Stimulated activated naive CD8-positive, alpha-beta T cell treated with anti-CD3 and anti-CD28 coated beads, Interleukin-15, Interleukin-2, amounts not matched to agents 100 U/mL and 50 U/mL, for 24 hours (primary cell): ENCODE data around the gene SDHA.
"Not testable (repeated sequence)": the region's sequence is repeated elsewhere in the genome, so short reads cannot be mapped to it uniquely, and the experiment has no call there.

Source experiments
- ATAC-seq: fragments of 150-1000 bp; cut with Tn5 transposase; one replicate; pipeline ENCODE4 v1.10.0; 2021
- DNase-seq: peaks from one replicate; pipeline ENCODE4 v3.0.0; 2021

The SDHA gene

DNA sequence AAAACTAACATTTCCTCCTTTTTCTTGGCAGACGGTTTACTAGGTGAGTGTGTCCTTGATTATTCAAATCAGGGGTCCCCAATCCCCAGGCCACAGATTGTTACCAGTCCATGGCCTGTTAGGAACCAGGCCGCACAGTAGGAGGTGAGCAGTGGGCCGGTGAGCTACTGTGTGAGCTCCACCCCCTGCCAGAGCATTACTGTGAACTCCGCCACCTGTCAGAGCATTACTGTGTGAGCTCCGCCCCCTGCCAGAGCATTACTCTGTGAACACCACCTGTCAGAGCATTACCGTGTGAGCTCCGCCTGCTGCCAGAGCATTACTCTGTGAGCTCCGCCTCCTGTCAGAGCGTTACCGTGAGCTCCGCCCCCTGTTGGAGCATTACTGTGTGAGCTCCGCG lies 39.0 kb downstream of the SDHA start:
- no peak for ATAC-seq
- no peak for DNase-seq

DNA sequence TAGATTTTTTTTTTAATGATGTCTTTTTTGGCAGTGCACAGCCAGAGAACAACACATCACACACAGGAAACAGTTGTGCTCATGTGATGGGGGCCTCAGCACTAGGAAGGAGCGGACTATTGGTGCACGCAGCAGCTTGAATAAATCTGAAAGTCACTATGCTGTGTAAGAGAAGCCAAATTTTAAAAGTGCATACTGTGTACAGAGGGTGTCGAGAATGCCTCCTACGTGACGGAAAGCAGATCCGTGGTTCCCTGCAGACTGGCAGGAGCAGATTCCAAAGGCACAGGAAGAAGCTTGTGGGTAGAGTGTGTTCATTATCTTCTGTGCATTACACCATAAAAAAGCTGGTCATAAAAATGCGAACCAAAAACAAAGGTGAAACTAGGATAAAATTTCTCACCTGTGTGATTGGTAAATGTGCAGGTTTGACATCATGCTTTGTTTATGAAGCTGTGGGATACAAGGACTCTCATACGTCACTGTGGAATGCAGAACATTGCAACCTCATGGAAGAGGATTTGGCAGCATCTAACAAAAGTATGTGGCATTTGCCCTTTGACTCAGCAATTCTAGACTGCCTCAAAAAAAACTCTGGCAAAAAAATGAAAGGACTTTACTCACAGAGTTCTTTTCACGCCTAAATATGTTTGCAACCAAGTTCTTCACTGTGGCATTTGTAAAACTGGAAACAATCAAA lies 45.3 kb downstream of the SDHA start:
- DNase-seq, ATAC-seq: not testable (repeated sequence)

DNA sequence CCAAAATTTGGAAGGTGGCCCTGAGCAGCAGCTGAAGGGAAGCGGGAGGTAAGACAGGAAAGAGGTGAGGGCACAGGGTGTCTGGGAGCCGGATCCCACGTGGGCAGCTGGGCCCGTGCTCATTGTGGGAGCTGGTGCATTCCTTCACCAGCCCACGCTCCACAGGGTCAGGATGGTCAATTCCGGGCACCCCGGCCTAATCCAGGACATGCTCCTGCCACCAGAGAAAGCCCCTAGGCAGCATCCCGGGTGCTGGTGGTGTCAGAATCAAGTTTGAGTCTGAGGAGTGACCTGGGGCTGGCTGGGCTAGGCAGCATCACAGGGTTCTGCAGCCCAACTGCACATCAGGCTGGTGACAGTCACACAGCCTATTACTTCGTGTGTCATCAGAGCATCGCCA lies 46.2 kb downstream of the SDHA start:
- ATAC-seq, result no peak

DNA sequence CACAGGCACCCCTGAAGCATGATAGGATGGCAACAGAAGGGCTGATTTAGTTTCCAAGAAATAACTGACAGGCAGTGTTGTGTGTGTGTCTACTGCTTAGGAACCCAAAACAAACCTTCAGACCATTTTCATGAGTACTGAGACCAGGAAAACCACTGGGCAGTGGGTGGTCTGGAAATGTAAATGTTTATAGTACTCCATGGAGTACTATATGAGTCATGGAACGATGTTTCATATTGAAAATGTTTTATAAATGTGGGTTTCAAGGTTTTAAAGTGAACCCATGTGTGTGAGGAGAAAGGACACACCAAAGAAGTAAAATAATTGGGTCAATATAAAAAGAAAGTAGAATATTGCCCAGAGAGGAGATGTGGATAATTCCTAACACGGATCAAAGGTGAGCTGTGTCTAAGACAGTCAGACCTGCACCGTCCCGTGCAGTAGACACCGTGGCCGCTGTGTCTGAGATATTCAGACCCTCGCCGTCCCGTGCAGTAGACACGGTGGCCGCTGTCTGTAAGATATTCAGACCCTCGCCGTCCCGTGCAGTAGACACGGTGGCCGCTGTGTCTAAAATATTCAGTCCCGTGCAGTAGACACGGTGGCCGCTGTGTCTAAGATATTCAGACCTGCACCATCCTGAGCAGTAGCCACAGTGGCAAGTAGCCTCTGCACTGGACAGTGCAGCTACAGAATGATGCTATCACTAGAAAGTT lies 48.3 kb downstream of the SDHA start:
- DNase-seq, result not testable (repeated sequence)

More for the DNA sequence above, 46.2 kb downstream of the SDHA start:
- no peak for DNase-seq

DNA sequence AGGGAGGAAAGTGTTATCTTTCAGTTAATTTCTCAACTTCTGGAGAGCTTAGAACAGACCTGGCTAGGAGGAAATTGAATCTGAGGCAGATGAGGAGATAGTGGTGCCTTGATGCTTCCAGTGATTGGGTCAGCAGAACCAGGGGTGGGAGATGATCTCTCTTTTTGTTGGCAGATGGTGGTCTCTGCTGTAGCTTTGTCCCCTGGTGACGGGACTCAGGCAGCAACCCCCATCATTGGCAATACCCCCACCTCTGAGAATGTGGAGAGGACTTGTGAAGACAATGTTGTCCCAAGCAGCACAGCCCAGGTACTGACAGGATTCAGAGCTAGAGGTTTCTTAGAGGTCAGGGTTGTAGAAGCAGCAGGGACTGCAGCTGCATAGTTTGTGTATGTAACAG lies 49.6 kb downstream of the SDHA start:
- no peak for ATAC-seq

More for the DNA sequence above, 48.3 kb downstream of the SDHA start:
- not testable (repeated sequence) for ATAC-seq

DNA sequence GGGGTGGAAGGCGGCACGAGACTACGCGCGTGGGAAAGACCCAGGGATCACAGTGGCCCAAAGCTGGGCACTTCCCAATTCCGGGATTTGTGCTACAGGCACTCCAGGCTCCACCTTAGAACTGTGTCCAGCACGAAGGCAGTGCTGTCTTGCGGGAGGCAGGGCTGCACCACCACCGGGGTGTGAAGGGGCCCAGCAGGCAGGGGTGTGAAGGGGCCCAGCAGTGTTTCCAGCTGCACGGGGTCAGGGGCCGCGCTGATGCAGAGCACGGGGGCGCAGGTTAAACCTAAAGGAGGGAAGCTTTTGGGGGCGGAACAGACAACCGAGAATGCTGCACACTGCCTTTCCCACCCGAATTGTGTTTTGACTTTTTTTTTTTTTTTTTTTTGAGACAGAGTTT lies 52.2 kb downstream of the SDHA start:
- ATAC-seq, result no peak
- peak; percentile 7 for DNase-seq

More for the DNA sequence above, 49.6 kb downstream of the SDHA start:
- DNase-seq, result no peak

DNA sequence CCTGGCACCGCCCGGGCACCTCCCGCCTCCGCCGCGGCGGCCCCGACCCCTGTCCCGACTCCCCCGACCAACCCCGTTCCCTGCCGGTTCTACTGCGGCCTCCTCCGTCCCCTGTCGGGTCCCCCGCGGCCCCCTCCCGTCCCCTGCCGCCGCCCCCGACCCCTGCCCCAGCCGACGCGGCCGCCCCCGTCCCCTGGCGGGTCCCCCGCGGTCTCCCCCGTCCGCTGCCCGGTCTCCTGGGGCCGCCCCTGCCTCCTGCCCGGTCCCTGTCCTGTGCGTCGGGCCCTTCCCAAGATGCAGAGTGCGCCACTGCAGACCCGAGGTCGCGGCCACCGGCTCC lies 53.7 kb downstream of the SDHA start:
- peak; percentile 8 for ATAC-seq
- not testable (repeated sequence) for DNase-seq

DNA sequence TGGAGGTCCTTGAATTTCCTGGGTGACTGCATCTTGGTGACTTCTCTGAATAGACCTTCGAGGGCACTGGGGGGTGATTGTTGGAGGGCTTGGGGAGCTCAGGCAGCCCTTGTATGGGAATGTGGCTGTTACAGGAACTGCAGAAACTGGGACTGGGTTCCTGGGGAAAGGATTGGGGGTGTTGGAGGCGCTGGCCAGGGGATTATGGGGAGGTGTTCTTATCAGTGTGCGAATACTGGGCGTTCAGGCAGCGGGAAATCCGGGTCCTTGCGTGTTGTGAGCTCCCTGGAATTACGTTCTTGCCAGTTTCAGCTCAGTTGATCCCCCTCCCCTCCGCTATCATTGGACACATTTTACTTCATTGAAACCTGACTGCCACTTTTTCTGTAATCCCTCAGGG lies 55.0 kb downstream of the SDHA start:
- not testable (repeated sequence) for ATAC-seq, DNase-seq

DNA sequence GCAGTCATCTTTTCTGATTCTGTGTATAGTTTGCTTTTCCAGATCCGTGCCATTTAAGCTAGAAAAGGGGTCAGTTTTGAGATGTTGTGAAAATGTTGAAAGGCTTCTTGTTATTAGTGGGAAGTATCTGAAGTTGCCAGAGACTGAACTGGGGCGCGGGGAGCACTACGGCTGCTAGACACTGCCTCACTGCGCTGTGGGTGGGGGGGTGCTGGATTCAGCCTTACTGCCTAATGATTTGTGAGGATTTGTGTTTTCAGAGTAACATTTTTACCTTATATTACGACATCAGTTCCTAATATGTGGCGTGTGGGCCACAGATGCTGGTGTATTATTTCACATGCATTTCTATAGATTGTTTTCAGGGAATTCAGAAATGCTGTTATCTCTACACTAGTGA lies 55.4 kb downstream of the SDHA start:
- DNase-seq, ATAC-seq: not testable (repeated sequence)

DNA sequence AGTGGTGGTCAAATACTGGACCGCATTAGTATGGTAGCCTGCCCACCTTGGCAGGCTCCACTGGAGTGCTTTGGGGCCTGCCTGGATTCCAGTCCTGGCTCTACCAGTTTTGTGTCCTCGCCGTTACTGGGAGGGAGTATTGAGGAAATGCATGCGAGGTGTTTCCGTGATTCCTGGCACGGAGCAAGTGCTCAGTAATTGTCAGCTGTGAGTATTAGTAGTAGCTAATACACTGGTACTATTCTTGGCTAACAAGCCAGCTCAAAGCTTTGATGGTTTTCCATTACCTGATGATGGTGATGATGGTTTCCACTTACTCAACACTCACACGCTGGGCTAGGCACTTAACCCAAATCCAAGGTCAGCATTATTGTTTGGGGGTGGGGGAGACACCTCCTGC lies 56.2 kb downstream of the SDHA start:
- not testable (repeated sequence) for DNase-seq, ATAC-seq

DNA sequence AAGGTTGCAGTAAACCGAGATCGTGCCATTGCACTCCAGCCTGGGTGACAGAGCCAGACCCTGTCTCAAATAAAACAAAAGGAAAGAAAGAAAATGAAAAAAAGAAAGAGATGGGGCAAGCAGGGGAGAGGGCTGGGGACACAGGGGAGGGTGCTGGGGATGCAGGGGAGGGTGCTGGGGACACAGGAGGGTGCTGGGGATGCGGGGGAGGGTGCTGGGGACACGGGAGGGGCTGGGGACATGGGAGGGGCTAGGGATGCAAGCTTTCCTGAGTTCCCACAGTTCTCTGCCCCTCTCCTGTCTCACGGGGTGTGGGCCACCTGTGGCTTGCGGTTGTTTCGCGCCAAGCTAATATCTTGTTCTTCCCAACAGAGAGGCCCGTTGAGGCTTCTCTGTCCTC lies 60.5 kb downstream of the SDHA start:
- DNase-seq (no peak), ATAC-seq (no peak)

DNA sequence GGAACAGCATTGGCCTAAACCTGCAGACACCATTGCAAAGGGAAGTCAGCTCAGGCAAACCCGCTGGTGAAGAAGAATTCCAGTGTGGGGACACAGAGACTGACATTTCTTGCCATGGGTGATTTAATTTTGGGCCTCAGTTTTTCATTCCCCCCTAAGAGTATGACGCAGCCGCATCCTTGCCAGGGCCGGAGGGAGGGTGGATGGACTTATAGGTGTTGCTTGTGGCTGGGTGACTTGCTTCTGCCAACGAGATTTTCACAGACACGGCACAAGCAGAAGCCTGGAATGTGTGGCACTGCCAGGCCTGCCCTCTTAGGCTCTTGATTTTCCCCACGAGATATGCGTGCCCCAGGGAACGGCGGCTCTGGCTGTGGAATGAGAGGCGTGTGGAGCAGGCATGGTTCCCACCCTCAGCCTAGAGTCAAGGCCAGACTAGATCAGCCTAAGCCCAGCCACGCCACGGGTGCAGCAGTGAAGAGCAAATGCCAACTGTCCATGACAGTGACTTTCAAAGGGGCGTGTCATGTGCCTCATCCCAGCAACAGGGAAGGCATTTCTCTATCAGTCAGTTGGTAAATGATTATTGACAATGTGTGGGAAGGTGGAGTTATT lies 61.0 kb downstream of the SDHA start:
- not testable (repeated sequence) for DNase-seq, ATAC-seq

DNA sequence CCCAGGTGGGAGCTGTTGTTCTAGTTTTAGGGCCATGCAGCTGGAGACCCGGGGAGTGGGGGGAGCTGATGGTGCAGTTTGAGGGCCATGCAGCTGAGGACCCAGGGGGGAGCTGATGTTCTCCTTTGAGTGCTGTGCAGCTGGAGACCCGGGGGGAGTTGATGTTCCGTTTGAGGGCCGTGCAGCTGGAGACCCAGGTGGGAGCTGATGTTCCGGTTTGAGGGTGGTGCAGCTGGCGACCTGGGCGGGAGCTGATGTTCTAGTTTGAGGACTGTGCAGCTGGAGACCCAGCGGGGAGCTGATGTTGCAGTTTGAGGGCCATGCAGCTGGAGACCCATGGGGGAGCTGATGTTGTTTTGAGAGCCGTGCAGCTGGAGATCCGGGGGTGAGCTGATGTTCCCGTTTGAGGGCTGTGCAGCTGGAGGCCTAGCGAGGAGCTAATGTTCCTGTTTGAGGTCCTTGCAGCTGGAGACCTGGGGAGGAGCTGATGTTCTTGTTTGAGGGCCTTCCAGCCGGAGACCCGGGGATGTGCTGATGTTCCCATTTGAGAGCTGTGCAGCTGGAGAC lies 68.0 kb downstream of the SDHA start:
- ATAC-seq (no peak), DNase-seq (no peak)

DNA sequence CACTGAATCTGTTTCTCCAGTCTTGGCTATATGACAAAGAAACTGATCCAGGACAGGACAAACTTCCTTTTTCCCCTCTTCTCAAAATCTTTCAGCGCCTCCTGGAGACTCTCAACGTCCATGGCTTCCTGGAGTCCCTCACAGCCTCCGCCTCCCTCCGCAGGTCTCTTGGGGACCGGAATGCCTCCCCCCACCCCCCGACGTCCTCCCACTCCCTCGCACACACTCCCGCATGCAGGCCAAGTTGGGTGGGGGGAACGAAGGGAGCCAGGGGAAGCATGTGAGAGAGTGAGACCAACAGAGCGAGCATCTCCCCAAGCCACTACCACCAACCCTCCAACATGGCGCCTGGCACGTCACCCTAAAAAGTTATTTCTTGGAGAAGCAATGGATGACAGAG lies 72.1 kb downstream of the SDHA start:
- not testable (repeated sequence) for DNase-seq, ATAC-seq

DNA sequence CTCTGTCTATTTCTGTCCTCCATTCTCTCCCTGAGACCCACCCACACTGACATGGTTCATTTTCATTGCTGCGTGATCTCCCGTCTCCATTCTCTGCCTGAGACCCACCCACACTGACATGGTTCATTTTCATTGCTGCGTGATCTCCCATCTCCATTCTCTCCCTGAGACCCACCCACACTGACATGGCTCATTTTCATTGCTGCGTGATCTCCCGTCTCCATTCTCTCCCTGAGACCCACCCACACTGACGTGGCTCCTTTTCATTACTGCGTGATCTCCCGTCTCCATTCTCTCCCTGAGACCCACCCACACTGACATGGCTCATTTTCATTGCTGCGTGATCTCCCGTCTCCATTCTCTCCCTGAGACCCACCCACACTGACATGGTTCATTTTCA lies 73.2 kb downstream of the SDHA start:
- ATAC-seq, result not testable (repeated sequence)

DNA sequence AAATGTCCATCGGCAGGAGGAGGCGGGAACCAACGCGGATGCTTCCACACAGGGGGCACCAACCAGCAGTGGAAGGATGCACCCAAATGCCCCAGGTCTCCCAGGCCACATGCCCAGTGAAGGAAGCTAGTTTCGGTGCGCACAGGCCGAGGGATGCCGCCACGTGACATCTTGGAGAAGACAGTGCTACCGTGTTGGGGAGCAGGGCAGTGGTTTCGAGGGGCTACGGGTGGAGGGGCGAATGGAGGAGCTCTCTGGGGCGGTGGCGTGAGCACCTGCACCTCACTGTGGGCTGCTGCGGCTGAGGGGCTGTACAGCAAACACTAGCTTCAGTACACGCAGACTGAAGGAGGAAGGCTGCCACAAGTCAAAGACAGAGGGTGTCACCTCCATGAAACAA lies 76.7 kb downstream of the SDHA start:
- ATAC-seq, DNase-seq: not testable (repeated sequence)

More for the DNA sequence above, 73.2 kb downstream of the SDHA start:
- not testable (repeated sequence) for DNase-seq

DNA sequence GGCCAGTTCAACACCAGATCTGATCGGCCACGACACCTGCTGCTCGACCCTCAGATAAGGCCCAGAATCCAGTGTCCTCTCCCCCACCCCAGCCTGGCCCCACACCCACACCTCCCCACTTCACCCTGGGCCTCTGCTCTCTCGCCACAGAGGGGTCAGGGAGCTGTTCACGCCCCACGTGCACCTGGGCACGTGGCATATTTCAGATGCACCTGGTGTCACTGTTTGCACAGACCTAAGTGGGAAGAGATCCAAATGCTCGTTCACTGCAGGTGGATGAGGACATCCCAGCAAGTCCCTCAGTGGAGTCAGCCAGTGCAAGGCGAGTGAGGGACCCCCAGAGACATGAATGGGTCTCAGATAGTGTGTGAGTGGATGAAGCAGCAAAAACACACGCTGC lies 78.1 kb downstream of the SDHA start:
- DNase-seq, ATAC-seq: not testable (repeated sequence)

DNA sequence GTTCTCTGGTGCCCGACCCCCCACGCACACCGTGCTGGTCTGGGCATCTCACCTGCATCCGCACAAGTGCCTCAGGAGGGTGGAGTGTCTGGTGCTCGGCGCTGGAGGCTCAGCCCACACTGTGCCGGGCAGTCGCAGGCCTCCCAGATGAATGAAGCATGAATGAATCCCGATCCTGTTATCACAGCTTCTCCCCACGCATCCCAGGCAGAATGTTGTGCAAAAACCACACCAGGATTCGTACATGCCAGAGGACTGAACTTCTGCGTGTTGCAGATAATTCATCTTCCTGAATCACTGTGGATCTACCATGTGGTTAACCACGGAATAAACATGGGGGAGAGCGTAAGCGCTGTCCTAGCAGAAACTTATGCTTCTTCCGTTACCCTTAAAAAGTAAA lies 78.8 kb downstream of the SDHA start:
- ATAC-seq, result peak; percentile 85
- DNase-seq, result not testable (repeated sequence)

DNA sequence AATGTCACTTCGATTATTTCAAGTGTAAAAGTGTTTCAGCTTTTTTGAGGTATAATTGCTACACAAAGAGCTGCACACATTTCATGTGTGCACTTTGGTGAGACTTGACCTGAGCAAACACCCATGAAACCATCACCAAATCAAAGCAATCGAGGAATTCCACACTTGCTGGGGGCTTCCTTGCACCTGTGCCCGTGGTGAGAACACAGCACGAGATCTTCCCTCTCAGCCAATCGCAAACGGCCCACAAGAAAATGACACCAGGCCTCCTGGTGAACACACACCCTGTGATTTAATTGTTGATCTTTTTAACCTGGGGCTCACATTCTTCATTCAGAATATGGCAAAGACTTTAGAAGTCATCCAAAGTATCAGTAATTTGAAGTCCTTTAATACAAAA lies 79.3 kb downstream of the SDHA start:
- DNase-seq, result not testable (repeated sequence)
- ATAC-seq, result peak; percentile 10

DNA sequence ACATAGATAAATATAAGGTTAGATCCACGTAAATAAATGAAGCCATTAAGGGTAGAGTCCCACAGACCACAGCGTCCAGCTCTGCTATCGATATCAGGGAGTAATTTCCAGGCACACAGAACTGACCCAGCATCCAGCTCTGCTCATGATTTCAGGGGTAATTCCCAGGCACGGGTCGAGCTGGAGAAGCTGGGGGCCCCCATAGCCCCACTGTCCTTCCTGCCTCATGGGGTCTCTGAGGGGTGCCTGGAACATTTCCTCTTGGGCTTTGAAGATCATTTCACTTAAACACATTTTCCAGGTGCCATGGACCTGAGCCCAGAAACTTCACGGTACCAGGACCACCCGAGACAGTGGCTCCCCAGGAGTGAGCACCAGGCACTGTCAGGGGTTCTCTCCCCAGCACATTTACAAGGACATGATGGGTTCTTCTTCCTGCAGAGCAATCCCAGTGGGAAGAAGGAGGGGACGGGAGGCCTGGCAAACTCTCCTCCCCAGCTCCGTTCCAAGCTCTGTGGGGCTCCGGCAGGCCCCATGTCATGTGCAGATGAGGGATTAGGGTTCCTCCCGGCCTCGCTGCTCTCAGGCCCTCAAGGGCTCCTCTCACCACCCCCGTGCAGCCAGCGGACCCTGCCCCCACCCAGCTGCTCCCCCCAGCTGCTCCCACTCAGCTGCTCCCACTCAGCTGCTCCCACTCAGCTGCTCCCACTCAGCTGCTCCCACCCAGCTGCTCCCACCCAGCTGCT lies 80.0 kb downstream of the SDHA start:
- ATAC-seq, DNase-seq: not testable (repeated sequence)

DNA sequence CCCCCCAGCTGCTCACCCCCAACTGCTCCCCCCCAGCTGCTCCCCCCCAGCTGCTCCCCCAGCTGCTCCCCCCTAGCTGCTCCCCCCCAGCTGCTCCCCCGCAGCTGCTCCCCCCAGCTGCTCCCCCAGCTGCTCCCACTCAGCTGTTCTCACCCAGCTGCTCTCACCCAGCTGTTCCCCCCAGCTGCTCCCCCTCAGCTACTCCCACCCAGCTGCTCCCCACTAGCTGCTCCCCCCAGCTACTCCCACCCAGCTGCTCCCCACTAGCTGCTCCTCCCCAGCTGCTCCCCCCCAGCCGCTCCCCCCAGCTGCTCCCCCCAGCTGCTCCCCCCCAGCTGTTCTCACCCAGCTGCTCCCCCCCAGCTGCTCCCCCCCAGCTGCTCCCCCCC lies 80.6 kb downstream of the SDHA start:
- ATAC-seq (no peak), DNase-seq (no peak)

DNA sequence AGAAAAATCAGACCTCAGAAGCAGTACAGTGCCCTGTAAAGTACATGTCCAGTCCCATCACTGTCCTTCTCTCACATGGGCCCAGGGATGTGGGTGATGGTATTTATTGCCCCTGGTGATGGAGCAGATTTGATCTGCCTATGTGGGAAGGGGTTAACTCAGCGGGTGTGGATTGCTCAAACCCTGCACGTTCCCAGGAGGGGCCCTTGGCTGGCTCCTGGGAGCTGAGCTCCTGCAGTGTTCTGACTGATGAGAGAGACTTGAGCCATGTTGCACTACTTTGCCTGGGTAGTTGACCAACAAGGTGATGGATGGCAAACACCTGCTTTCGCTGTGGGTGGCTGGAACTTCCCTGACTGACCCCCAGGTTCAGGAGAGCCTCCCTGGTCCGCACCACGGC lies 81.8 kb downstream of the SDHA start:
- ATAC-seq, DNase-seq: not testable (repeated sequence)
